Activated T-helper 2 cell treated with anti-CD3 and anti-CD28 coated beads, Interferon-gamma antibody, Interleukin-2, Interleukin-4, amounts not matched to agents 10 μg/mL and 5 μg/mL and 100 μg/mL, durations not matched to agents 14 hours and 24 hours and 36 hours (primary cell): ENCODE data around the gene CFAP58. TPM values are rescaled to one million over a fixed set of nuclear protein-coding genes. Genes with fewer than 3 reads are reported as not detected.

Source experiments
- DNase-seq: peaks from one replicate; pipeline ENCODE4 v3.0.0; 2021; ENCODE audit warnings: low spot score
- H3K27ac Mint-ChIP-seq: one replicate; pipeline ENCODE4 v1.8.0; 2021; ENCODE audit warnings: mixed read lengths
- H3K27me3 Mint-ChIP-seq: one replicate; pipeline ENCODE4 v1.8.0; 2021; ENCODE audit warnings: low read depth, mixed read lengths
- H3K36me3 Mint-ChIP-seq: one replicate; pipeline ENCODE4 v1.8.0; 2021; ENCODE audit warnings: low read depth, mixed read lengths
- H3K4me1 Mint-ChIP-seq: one replicate; pipeline ENCODE4 v1.8.0; 2021; ENCODE audit warnings: low read depth, mixed read lengths
- H3K4me3 Mint-ChIP-seq: one replicate; pipeline ENCODE4 v1.8.0; 2021; ENCODE audit warnings: low read depth, mild to moderate bottlenecking, moderate library complexity, mixed read lengths
- H3K9me3 Mint-ChIP-seq: one replicate; pipeline ENCODE4 v1.8.0; 2021; ENCODE audit warnings: mixed read lengths
- intact Hi-C: fragments of 100-400 bp; cut with micrococcal nuclease; formaldehyde crosslinking; loops from one replicate; pipeline ENCODE4 v1.15.1; 2023
- total RNA-seq: library from RNA; stranded (reverse); gene quantifications from 2 replicates; pipeline ENCODE4 v1.2.3, GENCODE V29; 2022

The CFAP58 gene
- total RNA-seq, 1 donor from 2014 or later: 1.1 TPM

GRCh38 chr10:104502907-104503306 is 149.3 kb downstream of the CFAP58 start:
- peaks cover 5% of the 10 kb centered on the region for H3K27me3 Mint-ChIP-seq
- no peak overlapping the region for H3K27ac Mint-ChIP-seq
- no peaks in the 10 kb centered on the region for H3K36me3 Mint-ChIP-seq
- no peak overlapping the region for H3K4me3 Mint-ChIP-seq
- H3K4me1 Mint-ChIP-seq: no peaks in the 10 kb centered on the region
- no peaks in the 10 kb centered on the region for H3K9me3 Mint-ChIP-seq
- DNase-seq: no peak
- intact Hi-C loops: no loop called here

Other genes starting within 250 kb of the CFAP58 start
- gene SFR1, start 231.7 kb upstream of the CFAP58 start, total RNA-seq: 11.7 and 12.0 TPM in 2 replicates
- gene CFAP43, start 121.5 kb upstream of the CFAP58 start, total RNA-seq: 0.07 TPM in 1 of 2 replicates, not detected in the other
- gene GSTO1, start 98.9 kb upstream of the CFAP58 start, total RNA-seq: 168 and 174 TPM in 2 replicates
- gene GSTO2, start 84.6 kb upstream of the CFAP58 start, total RNA-seq: 0.57 and 1.4 TPM in 2 replicates
- 17.1 and 18.8 TPM in 2 replicates for gene ITPRIP, start 15.4 kb upstream of the CFAP58 start, total RNA-seq